Nephron progenitor cell (in vitro differentiated cells): ENCODE measurements around the gene AAMDC.
"Not testable (repeated sequence)": the region's sequence is repeated elsewhere in the genome, so short reads cannot be mapped to it uniquely, and the experiment has no call there.

ENCODE experiments used
- DNase-seq: peaks from one replicate; pipeline ENCODE4 v3.0.0; 2021
- H3K27ac Mint-ChIP-seq: 2 replicates; pipeline ENCODE4 v1.8.0; 2021; ENCODE audit warnings: mild to moderate bottlenecking, moderate library complexity, mixed read lengths
- H3K27me3 Mint-ChIP-seq: 2 replicates; pipeline ENCODE4 v1.8.0; 2021; ENCODE audit warnings: mild to moderate bottlenecking, low read depth, mixed read lengths; ENCODE audit not compliant: poor library complexity
- H3K36me3 Mint-ChIP-seq: 2 replicates; pipeline ENCODE4 v1.8.0; 2021; ENCODE audit warnings: low read depth, mixed read lengths
- H3K4me1 Mint-ChIP-seq: 2 replicates; pipeline ENCODE4 v1.8.0; 2021; ENCODE audit warnings: mixed read lengths
- H3K4me3 Mint-ChIP-seq: 2 replicates; pipeline ENCODE4 v1.8.0; 2021; ENCODE audit warnings: mild to moderate bottlenecking, moderate library complexity, mixed read lengths
- H3K9me3 Mint-ChIP-seq: 2 replicates; pipeline ENCODE4 v1.8.0; 2021; ENCODE audit warnings: mild to moderate bottlenecking, moderate library complexity, mixed read lengths
- CTCF ChIP-seq: fragments of 200-600 bp; sonication (generic); IDR thresholded peaks from 2 replicates; pipeline ENCODE4 v1.5.0; 2021; ENCODE audit warnings: antibody characterized with exemption

The AAMDC gene

GRCh38 chr11:77873345-77873744, 52.4 kb downstream of the AAMDC start:
- H3K4me1 Mint-ChIP-seq = no peaks in the 10 kb centered on the region
- H3K36me3 Mint-ChIP-seq = peaks cover 41% of the 10 kb centered on the region
- DNase-seq = no peak
- no peak overlapping the region for H3K4me3 Mint-ChIP-seq
- TF ChIP-seq CTCF = no peak
- H3K9me3 Mint-ChIP-seq = no peaks in the 10 kb centered on the region
- peaks cover 5% of the 10 kb centered on the region for H3K27me3 Mint-ChIP-seq
- no peak overlapping the region for H3K27ac Mint-ChIP-seq

GRCh38 chr11:77874206-77874605, 53.3 kb downstream of the AAMDC start:
- TF ChIP-seq CTCF = no peak
- no peaks in the 10 kb centered on the region for H3K4me1 Mint-ChIP-seq
- H3K27ac Mint-ChIP-seq = peak overlapping the region; percentile 31
- H3K36me3 Mint-ChIP-seq = peaks cover 33% of the 10 kb centered on the region
- no peak for DNase-seq
- H3K9me3 Mint-ChIP-seq = no peaks in the 10 kb centered on the region
- H3K27me3 Mint-ChIP-seq = peaks cover 5% of the 10 kb centered on the region
- no peak overlapping the region for H3K4me3 Mint-ChIP-seq

- Mint-ChIP-seq H3K4me1 (no peaks in the 10 kb centered on the region), H3K36me3 (peaks cover 21% of the 10 kb centered on the region), H3K9me3 (no peaks in the 10 kb centered on the region), H3K4me3 (no peak overlapping the region), H3K27ac (peak overlapping the region; percentile 71), H3K27me3 (no peaks in the 10 kb centered on the region)
- no peak for TF ChIP-seq CTCF
- DNase-seq = no peak
Observed at GRCh38 chr11:77876045-77876444, 55.1 kb downstream of the AAMDC start.

- H3K27ac Mint-ChIP-seq, H3K4me3 Mint-ChIP-seq, DNase-seq, H3K4me1 Mint-ChIP-seq, H3K9me3 Mint-ChIP-seq, H3K27me3 Mint-ChIP-seq: not testable (repeated sequence)
- peaks cover 16% of the 10 kb centered on the region for H3K36me3 Mint-ChIP-seq
Observed at GRCh38 chr11:77878247-77878646, 57.3 kb downstream of the AAMDC start.

- no peaks in the 10 kb centered on the region for H3K9me3 Mint-ChIP-seq
- H3K27ac Mint-ChIP-seq = no peak overlapping the region
- no peaks in the 10 kb centered on the region for H3K27me3 Mint-ChIP-seq
- no peak overlapping the region for H3K4me3 Mint-ChIP-seq
- H3K4me1 Mint-ChIP-seq = peaks cover 5% of the 10 kb centered on the region
- H3K36me3 Mint-ChIP-seq = peaks cover 26% of the 10 kb centered on the region
- DNase-seq = no peak
- no peak for TF ChIP-seq CTCF
Observed at GRCh38 chr11:77879218-77879617, 58.3 kb downstream of the AAMDC start.

GRCh38 chr11:77882396-77882795, 61.5 kb downstream of the AAMDC start:
- Mint-ChIP-seq H3K27me3 (peaks cover 4% of the 10 kb centered on the region), H3K4me3 (no peak overlapping the region), H3K9me3 (no peaks in the 10 kb centered on the region), H3K36me3 (peaks cover 45% of the 10 kb centered on the region), H3K4me1 (peaks cover 11% of the 10 kb centered on the region), H3K27ac (no peak overlapping the region)
- no peak for TF ChIP-seq CTCF
- DNase-seq = no peak
